Measurements from ENCODE around the gene RHEB. TPM values are rescaled to one million over a fixed set of nuclear protein-coding genes. Genes with fewer than 3 reads are reported as not detected.

The RHEB gene, protein sequence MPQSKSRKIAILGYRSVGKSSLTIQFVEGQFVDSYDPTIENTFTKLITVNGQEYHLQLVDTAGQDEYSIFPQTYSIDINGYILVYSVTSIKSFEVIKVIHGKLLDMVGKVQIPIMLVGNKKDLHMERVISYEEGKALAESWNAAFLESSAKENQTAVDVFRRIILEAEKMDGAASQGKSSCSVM
- 108 and 154 TPM in 2 replicates for polyA plus RNA-seq (2011; rRNA removed)
- polyA minus RNA-seq (2011; rRNA and poly(A)+ RNA removed): 14.9 and 28.2 TPM in 2 replicates

DNA sequence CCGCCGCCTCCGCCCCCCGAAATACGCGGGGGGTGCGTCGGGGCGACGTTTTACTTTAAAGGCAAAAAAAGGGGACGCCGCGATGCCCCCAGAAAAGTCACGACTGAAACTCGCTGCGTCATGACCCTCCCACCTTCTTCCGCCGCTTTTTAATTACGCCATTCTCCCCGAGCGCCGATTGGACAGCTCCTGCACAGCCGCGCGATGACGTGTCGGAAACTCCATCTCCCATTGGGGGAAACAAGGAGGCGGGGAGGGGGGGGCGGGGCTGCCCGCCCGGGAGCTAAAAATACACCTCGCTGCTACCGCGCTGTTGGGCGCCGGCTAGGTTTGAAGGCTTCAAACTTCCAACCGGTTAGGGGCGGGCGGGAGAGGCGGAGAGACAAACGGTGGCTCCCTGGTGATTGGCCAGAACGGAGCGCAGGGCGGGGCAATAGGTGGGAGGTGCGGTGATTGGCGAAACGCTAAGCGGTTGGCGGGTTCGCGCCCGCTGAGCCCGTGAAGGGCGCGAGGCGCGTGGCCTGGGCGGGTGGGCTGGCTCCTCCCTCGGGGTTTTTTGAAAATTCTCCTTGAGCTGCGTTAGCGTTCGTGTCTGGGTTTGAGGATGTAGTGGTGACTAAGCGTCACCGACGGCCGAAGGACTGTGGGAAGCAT is at the start of gene RHEB:
TSS of gene RHEB (minus strand) at position 131 of the 654 bp plus-strand sequence. CDS start 384 bp downstream, outside the sequence.
- Histone ChIP-seq H3K9me3 (ENCODE audit: control insufficient read depth, insufficient read depth, low read length) (no peaks in the 10 kb centered on the region), H3K27ac (ENCODE audit: low read depth, low read length) (peak within 1 kb of the TSS; percentile 85), H3K4me3 (ENCODE audit: low read depth, low read length) (peak within 1 kb of the TSS; percentile 85), H3K27me3 (ENCODE audit: control insufficient read depth, insufficient read depth, low read length) (no peaks in the 10 kb centered on the region)
- ChIA-PET POLR2A (interaction anchor here (0.6 to 1.9 kb wide), 12 partner anchors 11 to 293 kb away, joined by 3 to 11 read pairs (median 3); partner anchors contain the start of gene ABCF2), CTCF (interaction anchor here (0.6 to 1.2 kb wide), 6 partner anchors 12 to 239 kb away, joined by 3 to 4 read pairs (median 3); no protein-coding TSS in a partner anchor)
- peak; percentile 99 for DNase-seq (ENCODE audit: low read depth, low spot score)
- TF ChIP-seq, protein P1, sequence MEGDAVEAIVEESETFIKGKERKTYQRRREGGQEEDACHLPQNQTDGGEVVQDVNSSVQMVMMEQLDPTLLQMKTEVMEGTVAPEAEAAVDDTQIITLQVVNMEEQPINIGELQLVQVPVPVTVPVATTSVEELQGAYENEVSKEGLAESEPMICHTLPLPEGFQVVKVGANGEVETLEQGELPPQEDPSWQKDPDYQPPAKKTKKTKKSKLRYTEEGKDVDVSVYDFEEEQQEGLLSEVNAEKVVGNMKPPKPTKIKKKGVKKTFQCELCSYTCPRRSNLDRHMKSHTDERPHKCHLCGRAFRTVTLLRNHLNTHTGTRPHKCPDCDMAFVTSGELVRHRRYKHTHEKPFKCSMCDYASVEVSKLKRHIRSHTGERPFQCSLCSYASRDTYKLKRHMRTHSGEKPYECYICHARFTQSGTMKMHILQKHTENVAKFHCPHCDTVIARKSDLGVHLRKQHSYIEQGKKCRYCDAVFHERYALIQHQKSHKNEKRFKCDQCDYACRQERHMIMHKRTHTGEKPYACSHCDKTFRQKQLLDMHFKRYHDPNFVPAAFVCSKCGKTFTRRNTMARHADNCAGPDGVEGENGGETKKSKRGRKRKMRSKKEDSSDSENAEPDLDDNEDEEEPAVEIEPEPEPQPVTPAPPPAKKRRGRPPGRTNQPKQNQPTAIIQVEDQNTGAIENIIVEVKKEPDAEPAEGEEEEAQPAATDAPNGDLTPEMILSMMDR (IDR thresholded peaks at IDR 0.05; ENCODE audit: low read depth, low read length): no peak

DNA sequence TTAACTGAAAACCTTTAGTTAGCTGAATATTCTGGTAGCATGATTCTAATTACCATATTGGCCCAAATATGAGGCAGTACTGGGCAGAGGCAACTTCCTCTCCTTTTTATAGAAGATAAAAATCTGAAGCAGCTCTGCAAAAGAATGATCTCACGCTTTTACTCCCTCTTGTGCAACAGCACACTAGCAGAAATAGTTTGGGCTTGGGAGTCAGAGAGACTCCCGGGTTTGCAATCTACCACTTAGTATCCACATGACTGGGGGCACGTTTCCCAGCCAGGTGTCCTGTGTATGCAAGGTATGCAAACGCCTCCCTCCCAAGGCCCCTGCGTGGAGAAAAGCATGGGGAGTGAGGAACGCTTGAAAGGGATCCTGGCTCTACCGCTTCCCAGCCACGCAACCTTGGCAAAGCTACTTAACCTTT is 47.2 kb upstream of the RHEB start:
- POLR2A ChIA-PET: no interaction called here
- CTCF ChIA-PET: interaction anchor here (1.1 to 2.0 kb wide), 5 partner anchors 64 to 252 kb away, joined by 3 to 11 read pairs (median 3); no protein-coding TSS in a partner anchor
- H3K27ac ChIP-seq (ENCODE audit: low read depth, low read length): peak overlapping the region; percentile 13

DNA sequence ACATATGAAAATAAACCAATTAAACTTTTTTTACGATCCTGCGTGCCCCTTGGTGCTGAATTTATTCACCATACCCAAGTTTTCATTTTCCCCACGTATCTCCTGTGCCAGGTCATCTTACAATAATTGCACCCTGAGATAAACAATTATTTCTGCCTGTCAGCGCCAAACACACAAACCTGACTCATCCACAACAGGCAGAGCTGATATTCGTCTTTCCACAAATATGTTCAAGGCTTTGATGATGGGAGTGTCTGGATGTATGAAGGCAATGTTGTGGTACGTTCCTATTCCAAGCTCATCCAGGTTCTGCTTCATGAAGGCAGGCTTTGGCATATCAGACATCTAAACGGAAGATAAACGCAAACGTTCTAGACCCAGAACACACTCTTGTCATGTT is 45.8 kb upstream of the RHEB start:
- ChIA-PET POLR2A (no interaction called here), CTCF (interaction anchor here (1.5 kb wide), 1 partner anchor 66 kb away, joined by 3 read pairs; no protein-coding TSS in a partner anchor)
- Histone ChIP-seq H3K27me3 (ENCODE audit: control insufficient read depth, insufficient read depth, low read length) (no peaks in the 10 kb centered on the region), H3K27ac (ENCODE audit: low read depth, low read length) (no peak overlapping the region), H3K9me3 (ENCODE audit: control insufficient read depth, insufficient read depth, low read length) (no peaks in the 10 kb centered on the region), H3K4me3 (ENCODE audit: low read depth, low read length) (no peak overlapping the region)
- TF ChIP-seq, protein P1 (IDR thresholded peaks at IDR 0.05; ENCODE audit: low read depth, low read length): no peak
- no peak for DNase-seq (ENCODE audit: low read depth, low spot score)

More for the DNA sequence above, 47.2 kb upstream of the RHEB start:
- TF ChIP-seq, protein P1 (IDR thresholded peaks at IDR 0.05; ENCODE audit: low read depth, low read length): no peak
- Histone ChIP-seq H3K4me3 (ENCODE audit: low read depth, low read length) (no peak overlapping the region), H3K9me3 (ENCODE audit: control insufficient read depth, insufficient read depth, low read length) (no peaks in the 10 kb centered on the region), H3K27me3 (ENCODE audit: control insufficient read depth, insufficient read depth, low read length) (no peaks in the 10 kb centered on the region)
- DNase-seq (ENCODE audit: low read depth, low spot score): no peak

DNA sequence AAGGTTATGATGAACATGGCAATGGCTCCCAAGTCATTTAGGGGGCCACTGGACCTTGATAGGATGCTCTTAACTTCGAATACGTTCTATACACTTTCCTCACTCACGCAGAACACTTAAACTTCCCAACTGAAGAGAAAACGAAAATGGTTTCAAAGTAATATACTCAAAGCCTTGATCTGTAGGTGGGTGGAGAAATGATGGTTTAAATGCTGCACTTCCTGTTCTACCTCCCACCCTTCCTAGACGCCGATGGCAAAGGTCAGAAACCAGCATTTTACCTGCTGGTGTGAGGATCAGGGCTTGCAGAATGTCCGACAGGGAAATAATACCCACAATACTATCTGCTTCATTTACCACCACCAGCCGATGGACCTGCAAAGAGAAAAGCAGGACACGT is 40.5 kb upstream of the RHEB start:
- no peaks in the 10 kb centered on the region; the same call in 1 of the 2 replicates for H3K9me3 ChIP-seq (ENCODE audit: control insufficient read depth, insufficient read depth, low read length)
- H3K27ac ChIP-seq (ENCODE audit: low read depth, low read length): no peak overlapping the region
- no peak for DNase-seq (ENCODE audit: low read depth, low spot score)
- POLR2A ChIA-PET: no interaction called here
- TF ChIP-seq, protein P1 (IDR thresholded peaks at IDR 0.05; ENCODE audit: low read depth, low read length): no peak
- CTCF ChIA-PET: no interaction called here
- H3K4me3 ChIP-seq (ENCODE audit: low read depth, low read length): no peak overlapping the region
- no peaks in the 10 kb centered on the region for H3K27me3 ChIP-seq (ENCODE audit: control insufficient read depth, insufficient read depth, low read length)

Measured in AG04450 (cell line).